HCT116 (cell line): ENCODE results near the gene LINGO1. TPM values are rescaled to one million over a fixed set of nuclear protein-coding genes. Genes with fewer than 3 reads are reported as not detected.

Experiments used
- ATAC-seq: fragments of 200-7000 bp; cut with Tn5 transposase; 2 replicates; pipeline ENCODE4 v1.9.1; 2020; ENCODE audit warnings: mild to moderate bottlenecking, moderate library complexity
- BruUV-seq: library from RNA; stranded (reverse); fragments of 400-500 nt; replicated peaks from 2 replicates; lab custom pipeline; 2021; lab: Mats Ljungman, UMichigan
- CTCF ChIA-PET: fragments of 300-600 bp; sonication (Branson Sonifier 250); formaldehyde crosslinking; loops from one replicate; lab custom pipeline; 2021; ENCODE audit warnings: antibody characterized with exemption; lab: Charles Lee
- POLR2A ChIA-PET: fragments of 300-600, 350-600 bp; sonication (Branson Sonifier 250); formaldehyde crosslinking; loops from one replicate; lab custom pipeline; 2021; ENCODE audit warnings: antibody characterized with exemption; lab: Charles Lee
- RAD21 ChIA-PET, 2 experiments: fragments of 300-600 bp; sonication (Branson Sonifier 250); formaldehyde crosslinking; loops; one replicate each; lab custom pipeline; 2023; ENCODE audit warnings: low total read pairs in 2 of 2; ENCODE audit not compliant: uncharacterized antibody in 2 of 2, unreplicated experiment in 2 of 2, low non-redundant PET in 1 of 2; lab: Charles Lee
- DNase-seq: peaks from one replicate; pipeline ENCODE4 v3.0.0-alpha.2; 2010; ENCODE audit warnings: low read depth, low spot score
- H2AFZ ChIP-seq: fragments of 200-600 bp; shearing (Covaris generic), sonication (generic); 2 replicates; pipeline ENCODE4 v1.6.1; 2017; ENCODE audit warnings: low read depth, mixed run types, mixed read lengths, antibody characterized with exemption, low read length; ENCODE audit not compliant: poor library complexity, severe bottlenecking
- H3K27ac ChIP-seq: 2 replicates; pipeline ENCODE4 v1.5.1; 2012; ENCODE audit warnings: low read depth, low read length
- H3K27me3 ChIP-seq: fragments of 200-600 bp; sonication (generic); 2 replicates; pipeline ENCODE4 v1.6.1; 2016; ENCODE audit warnings: mixed run types, low read length, mixed read lengths; ENCODE audit not compliant: insufficient read depth
- H3K36me3 ChIP-seq, 2 experiments: fragments of 200-500 bp in 1 of 2; fragments of 200-600 bp in 1 of 2; sonication (Bioruptor generic) in 1 of 2; sonication (generic) in 1 of 2; 2 replicates each; pipeline versions ENCODE4 v1.5.1 to v1.6.1; 2014 to 2016; ENCODE audit warnings: low read length in 2 of 2, inconsistent platforms in 1 of 2, mixed read lengths in 1 of 2, mixed run types in 1 of 2; ENCODE audit not compliant: insufficient read depth in 2 of 2, control insufficient read depth in 1 of 2
- H3K4me1 ChIP-seq, 2 experiments: fragments of 200-600 bp in 1 of 2; sonication (generic) in 1 of 2; 2 replicates each; pipeline versions ENCODE4 v1.5.1 to v1.6.1; 2012 to 2017; ENCODE audit warnings: low read length in 2 of 2, inconsistent platforms in 1 of 2, mild to moderate bottlenecking in 1 of 2, mixed read lengths in 1 of 2, mixed run types in 1 of 2, moderate library complexity in 1 of 2; ENCODE audit not compliant: insufficient read depth in 2 of 2, control insufficient read depth in 1 of 2
- H3K4me2 ChIP-seq: fragments of 200-600 bp; sonication (generic); 2 replicates; pipeline ENCODE4 v1.6.1; 2017; ENCODE audit warnings: mixed run types, low read length, mixed read lengths
- H3K4me3 ChIP-seq, 2 experiments: fragments of 200-600 bp in 1 of 2; sonication (generic) in 1 of 2; replicated peaks in 1 of 2; 2 replicates each; pipeline ENCODE4 v1.5.1; 2011 to 2016; ENCODE audit warnings: low read length in 2 of 2, control low read depth in 1 of 2, low read depth in 1 of 2, mild to moderate bottlenecking in 1 of 2, mixed read lengths in 1 of 2, mixed run types in 1 of 2
- H3K79me2 ChIP-seq: fragments of 200-600 bp; sonication (generic); 2 replicates; pipeline ENCODE4 v1.6.1; 2017; ENCODE audit warnings: mild to moderate bottlenecking, mixed run types, low read length, moderate library complexity, mixed read lengths; ENCODE audit not compliant: insufficient read depth
- H3K9ac ChIP-seq: fragments of 200-600 bp; sonication (generic); 2 replicates; pipeline ENCODE4 v1.6.1; 2016; ENCODE audit warnings: low read length, mixed read lengths
- H3K9me2 ChIP-seq: fragments of 200-600 bp; sonication (generic), shearing (Covaris generic); 2 replicates; pipeline ENCODE4 v1.6.1; 2017; ENCODE audit warnings: mixed run types, mild to moderate bottlenecking, moderate library complexity; ENCODE audit not compliant: insufficient read depth
- H3K9me3 ChIP-seq, 2 experiments: fragments of 200-500 bp in 1 of 2; fragments of 200-600 bp in 1 of 2; sonication (Bioruptor generic) in 1 of 2; sonication (generic) in 1 of 2; 2 replicates each; pipeline ENCODE4 v1.6.1; 2014 to 2017; ENCODE audit warnings: low read length in 2 of 2, mixed read lengths in 2 of 2, inconsistent platforms in 1 of 2, low read depth in 1 of 2, mild to moderate bottlenecking in 1 of 2, mixed run types in 1 of 2, moderate library complexity in 1 of 2; ENCODE audit not compliant: control insufficient read depth in 1 of 2, insufficient read depth in 1 of 2
- H4K20me1 ChIP-seq: fragments of 200-600 bp; sonication (generic), shearing (Covaris generic); 2 replicates; pipeline ENCODE4 v1.6.1; 2017; ENCODE audit warnings: mixed run types, mild to moderate bottlenecking, moderate library complexity; ENCODE audit not compliant: insufficient read depth
- ATF3 ChIP-seq: IDR thresholded peaks from 2 replicates; pipeline ENCODE4 v1.6.1; 2012
- ELF1 ChIP-seq: IDR thresholded peaks from 2 replicates; pipeline ENCODE4 v1.6.1; 2012; ENCODE audit warnings: low read depth, borderline replicate concordance
- EZH2 ChIP-seq: fragments of 200-600 bp; sonication (generic); IDR thresholded peaks from 2 replicates; pipeline ENCODE4 v1.6.1; 2017; ENCODE audit warnings: antibody characterized with exemption, mixed run types
- EZH2phosphoT487 ChIP-seq: fragments of 200-600 bp; IDR thresholded peaks from 2 replicates; pipeline ENCODE4 v1.6.1; 2018; ENCODE audit warnings: antibody characterized with exemption, borderline replicate concordance
- JUND ChIP-seq: IDR thresholded peaks from 2 replicates; pipeline ENCODE4 v1.6.1; 2012
- MAX ChIP-seq: IDR thresholded peaks from 2 replicates; pipeline ENCODE4 v1.6.1; 2012
- POLR2A ChIP-seq: IDR thresholded peaks from 2 replicates; pipeline ENCODE4 v1.7.0; 2011; ENCODE audit warnings: borderline replicate concordance; ENCODE audit not compliant: insufficient read depth, insufficient read length; ENCODE audit errors: extremely low read depth
- RAD21 ChIP-seq: IDR thresholded peaks from 2 replicates; pipeline ENCODE4 v1.6.1; 2012; ENCODE audit warnings: low read depth, mild to moderate bottlenecking
- SIN3A ChIP-seq: IDR thresholded peaks from 2 replicates; pipeline ENCODE4 v1.6.1; 2012; ENCODE audit warnings: low read depth
- SP1 ChIP-seq: IDR thresholded peaks from 2 replicates; pipeline ENCODE4 v1.6.1; 2012; ENCODE audit warnings: low read depth
- SRF ChIP-seq: IDR thresholded peaks from 2 replicates; pipeline ENCODE4 v1.6.1; 2012; ENCODE audit warnings: low read depth
- YY1 ChIP-seq: IDR thresholded peaks from 2 replicates; pipeline ENCODE4 v1.6.1; 2011; ENCODE audit warnings: low read length, low read depth, moderate library complexity, mild to moderate bottlenecking; ENCODE audit not compliant: insufficient replicate concordance; ENCODE audit errors: extremely low read depth
- ZFX ChIP-seq: fragments of 450-650 bp; IDR thresholded peaks from 2 replicates; pipeline ENCODE4 v1.6.1; 2017
- ZNF274 ChIP-seq: fragments of 200-500 bp; sonication (Bioruptor generic); IDR thresholded peaks from 2 replicates; pipeline ENCODE4 v1.6.1; 2014; ENCODE audit warnings: mild to moderate bottlenecking, low read depth, low read length, inconsistent platforms
- intact Hi-C: fragments of 100-400 bp; cut with micrococcal nuclease; formaldehyde crosslinking; loops from 2 replicates; pipeline ENCODE4 v1.10.0; 2022
- total RNA-seq: library from RNA; stranded (reverse); gene quantifications from one replicate; pipeline ENCODE4 v1.2.1, GENCODE V29; 2021; ENCODE audit not compliant: unreplicated experiment

LINGO1 gene
- total RNA-seq, 1 experiment from 2014 or later, result 15.6 TPM

- H3K9ac ChIP-seq, result no peak overlapping the region
- no peaks in the 10 kb centered on the region for H3K27me3 ChIP-seq
- intact Hi-C loops, result no loop called here
- H3K4me3 ChIP-seq, result no peak overlapping the region
- ChIA-PET RAD21 (no interaction called here), POLR2A (no interaction called here), CTCF (interaction anchor here (1.5 kb wide), 1 partner anchor 13 kb away, joined by 3 read pairs; the partner anchor contains the start of gene LINGO1)
- H2AFZ ChIP-seq, result no peak overlapping the region
- DNase-seq (no peak), ATAC-seq (no peak)
- no TSS peak for BruUV-seq
- no peak overlapping the region for H3K27ac ChIP-seq
- H3K9me3 ChIP-seq, result no peaks in the 10 kb centered on the region
- no peaks in the 10 kb centered on the region for H3K9me2 ChIP-seq
- H3K79me2 ChIP-seq, result no peaks in the 10 kb centered on the region
- no peaks in the 10 kb centered on the region for H4K20me1 ChIP-seq
- no peaks in the 10 kb centered on the region for H3K36me3 ChIP-seq
- TF ChIP-seq MAX (no peak), ZNF274 (no peak), EZH2phosphoT487 (no peak), POLR2A (no peak), SP1 (no peak), SRF (no peak), ELF1 (no peak), EZH2 (no peak), JUND (no peak), SIN3A (no peak), RAD21 (no peak), YY1 (no peak), ATF3 (no peak), ZFX (no peak)
- no peak overlapping the region for H3K4me2 ChIP-seq
- H3K4me1 ChIP-seq, result peaks cover 0 to 13% of the 10 kb centered on the region in 2 experiments; a peak in 2 of 4 replicates
These were observed 13.5 kb upstream of the LINGO1 start for GRCh38 chr15:77646104-77646694.
